Neural crest cell (in vitro differentiated cells): ENCODE results near the gene SLC25A53. TPM values are rescaled to one million over a fixed set of nuclear protein-coding genes. Genes with fewer than 3 reads are reported as not detected.
"Not testable (repeated sequence)": the region's sequence is repeated elsewhere in the genome, so short reads cannot be mapped to it uniquely, and the experiment has no call there.

Experiments used
- DNase-seq: peaks from one replicate; pipeline ENCODE4 v3.0.0; 2021; ENCODE audit warnings: low read depth, mixed read lengths, low spot score
- H3K27ac Mint-ChIP-seq: one replicate; pipeline ENCODE4 v1.8.0; 2021; ENCODE audit warnings: mild to moderate bottlenecking, mixed read lengths; ENCODE audit not compliant: unreplicated experiment
- H3K27me3 Mint-ChIP-seq: 2 replicates; pipeline ENCODE4 v1.8.0; 2021; ENCODE audit warnings: low read depth, mild to moderate bottlenecking, mixed read lengths
- H3K36me3 Mint-ChIP-seq: 2 replicates; pipeline ENCODE4 v1.8.0; 2021; ENCODE audit warnings: low read depth, mild to moderate bottlenecking, mixed read lengths
- H3K4me1 Mint-ChIP-seq: 2 replicates; pipeline ENCODE4 v1.8.0; 2021; ENCODE audit warnings: mixed read lengths
- H3K4me3 Mint-ChIP-seq: one replicate; pipeline ENCODE4 v1.8.0; 2021; ENCODE audit warnings: mild to moderate bottlenecking, mixed read lengths
- H3K9me3 Mint-ChIP-seq: 2 replicates; pipeline ENCODE4 v1.8.0; 2021; ENCODE audit warnings: mixed read lengths
- total RNA-seq: library from RNA; stranded (reverse); gene quantifications from 2 replicates; pipeline ENCODE4 v1.2.1, GENCODE V29; 2021
- TF ChIP-seq, protein P1 (sequence below): fragments of 200-600 bp; sonication (generic); conservative IDR thresholded peaks from 2 replicates; pipeline ENCODE4 v1.5.0; 2021; ENCODE audit warnings: antibody characterized with exemption, mild to moderate bottlenecking

SLC25A53 gene
- total RNA-seq, 1 donor from 2014 or later, result 6.8 TPM

DNA sequence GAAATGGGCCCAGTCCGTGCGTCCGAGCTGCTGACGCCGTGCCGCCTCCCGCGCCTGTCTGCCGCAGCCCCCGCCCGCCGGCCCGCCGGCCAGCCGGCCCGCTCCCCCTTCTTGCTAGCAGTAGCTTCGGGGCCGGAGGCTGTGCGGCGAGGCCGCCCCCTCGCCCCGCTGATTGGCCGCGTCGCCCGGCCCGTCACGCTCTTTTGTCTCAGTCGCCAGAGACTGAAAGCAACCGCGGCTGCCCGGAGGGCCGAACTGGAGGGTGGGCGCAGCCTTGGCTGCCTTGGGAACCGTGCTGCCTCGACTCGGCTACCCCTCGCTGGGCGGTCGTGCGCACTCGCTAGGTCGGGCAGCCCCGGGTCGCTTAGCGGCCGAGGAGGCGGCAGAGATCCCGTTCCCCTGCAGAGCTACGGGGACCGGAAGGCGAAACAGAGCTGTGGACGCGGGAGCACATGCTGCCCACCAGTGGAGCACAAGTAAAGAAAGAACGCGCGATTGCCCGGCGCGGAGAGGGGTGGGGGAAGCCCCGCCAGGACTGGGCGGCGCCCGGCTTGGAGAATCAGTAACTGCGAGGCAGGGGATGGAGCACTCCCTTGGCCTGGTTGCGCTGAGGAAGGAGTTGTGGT is 44.4 kb downstream of the SLC25A53 start, which contains the start of gene ZCCHC18:
ZCCHC18 (plus strand) TSS at position 198 of the 626 bp plus-strand sequence. CDS start 1,589 bp downstream, outside the sequence.
- peak; percentile 64 for DNase-seq
- H3K36me3 Mint-ChIP-seq, result no peaks in the 10 kb centered on the region
- no peaks in the 10 kb centered on the region for H3K9me3 Mint-ChIP-seq
- H3K4me1 Mint-ChIP-seq, result peaks cover 31% of the 10 kb centered on the region
- no peaks in the 10 kb centered on the region for H3K27me3 Mint-ChIP-seq
- H3K4me3 Mint-ChIP-seq, result peak within 1 kb of the TSS; percentile 94
- H3K27ac Mint-ChIP-seq, result peak within 1 kb of the TSS; percentile 98
- TF ChIP-seq, protein P1, sequence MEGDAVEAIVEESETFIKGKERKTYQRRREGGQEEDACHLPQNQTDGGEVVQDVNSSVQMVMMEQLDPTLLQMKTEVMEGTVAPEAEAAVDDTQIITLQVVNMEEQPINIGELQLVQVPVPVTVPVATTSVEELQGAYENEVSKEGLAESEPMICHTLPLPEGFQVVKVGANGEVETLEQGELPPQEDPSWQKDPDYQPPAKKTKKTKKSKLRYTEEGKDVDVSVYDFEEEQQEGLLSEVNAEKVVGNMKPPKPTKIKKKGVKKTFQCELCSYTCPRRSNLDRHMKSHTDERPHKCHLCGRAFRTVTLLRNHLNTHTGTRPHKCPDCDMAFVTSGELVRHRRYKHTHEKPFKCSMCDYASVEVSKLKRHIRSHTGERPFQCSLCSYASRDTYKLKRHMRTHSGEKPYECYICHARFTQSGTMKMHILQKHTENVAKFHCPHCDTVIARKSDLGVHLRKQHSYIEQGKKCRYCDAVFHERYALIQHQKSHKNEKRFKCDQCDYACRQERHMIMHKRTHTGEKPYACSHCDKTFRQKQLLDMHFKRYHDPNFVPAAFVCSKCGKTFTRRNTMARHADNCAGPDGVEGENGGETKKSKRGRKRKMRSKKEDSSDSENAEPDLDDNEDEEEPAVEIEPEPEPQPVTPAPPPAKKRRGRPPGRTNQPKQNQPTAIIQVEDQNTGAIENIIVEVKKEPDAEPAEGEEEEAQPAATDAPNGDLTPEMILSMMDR, result no peak

DNA sequence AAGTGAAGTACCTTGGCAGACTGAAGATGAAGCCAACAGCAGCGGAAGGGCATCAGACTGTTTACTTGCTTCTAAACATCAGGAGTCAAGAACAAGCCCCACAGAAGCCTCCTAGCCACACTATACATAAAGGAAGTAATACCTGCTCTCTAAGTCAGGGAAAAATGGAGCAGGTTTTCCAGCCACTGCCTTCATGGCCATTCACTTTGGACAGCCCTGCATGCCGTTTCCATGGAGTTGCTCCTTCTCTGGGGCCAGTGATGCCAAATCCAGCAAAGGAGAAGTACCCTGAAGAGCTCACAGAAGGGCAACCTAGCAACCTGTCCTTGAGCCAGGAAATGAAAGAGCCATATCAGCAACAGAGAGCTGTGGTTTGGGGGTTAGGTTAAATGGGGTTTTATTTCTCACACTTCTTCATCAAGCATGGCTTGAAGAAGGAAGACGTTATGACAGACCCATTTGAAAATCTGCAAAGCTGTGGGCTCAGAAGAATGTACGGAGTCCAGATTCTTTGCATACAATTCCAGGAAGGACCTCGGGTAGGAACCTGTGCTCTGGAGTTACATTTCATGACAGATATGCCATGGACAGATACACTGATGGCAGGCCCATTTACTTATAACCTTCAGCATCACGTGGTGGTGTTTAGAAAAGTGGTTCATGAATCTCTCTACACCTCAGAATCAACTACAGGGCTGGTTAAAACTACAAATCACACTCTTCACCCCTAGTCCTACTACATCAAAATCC is 46.1 kb downstream of the SLC25A53 start:
- H3K36me3 Mint-ChIP-seq, H3K9me3 Mint-ChIP-seq, H3K27me3 Mint-ChIP-seq, H3K27ac Mint-ChIP-seq, DNase-seq: not testable (repeated sequence)
- peak overlapping the region; percentile 34 for H3K4me3 Mint-ChIP-seq
- peaks cover 36% of the 10 kb centered on the region for H3K4me1 Mint-ChIP-seq

DNA sequence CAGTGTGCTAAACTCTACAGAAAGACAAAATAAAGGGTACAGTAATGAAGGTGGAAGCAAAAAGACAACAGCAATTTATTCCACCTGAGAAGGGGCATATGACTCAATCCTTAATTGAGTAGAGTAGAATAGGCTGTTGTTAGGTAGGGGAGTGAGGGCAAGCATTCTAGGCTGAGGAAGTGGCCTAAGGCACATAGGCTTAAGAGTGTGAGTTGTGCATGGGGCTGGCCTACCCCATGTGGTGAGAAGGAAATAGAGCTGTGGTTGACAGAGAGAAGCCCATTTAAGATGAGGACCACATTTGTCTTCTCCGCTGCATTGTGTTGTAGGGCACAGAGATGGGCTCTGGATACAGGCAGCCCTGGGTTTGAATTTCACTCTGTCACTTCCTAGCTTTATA is 47.9 kb downstream of the SLC25A53 start:
- peaks cover 32% of the 10 kb centered on the region for H3K4me1 Mint-ChIP-seq
- no peaks in the 10 kb centered on the region for H3K36me3 Mint-ChIP-seq
- H3K27ac Mint-ChIP-seq, result no peak overlapping the region
- TF ChIP-seq, protein P1, result no peak
- H3K27me3 Mint-ChIP-seq, result no peaks in the 10 kb centered on the region
- no peaks in the 10 kb centered on the region for H3K9me3 Mint-ChIP-seq
- H3K4me3 Mint-ChIP-seq, result no peak overlapping the region
- no peak for DNase-seq

- Mint-ChIP-seq H3K36me3 (no peaks in the 10 kb centered on the region), H3K27me3 (no peaks in the 10 kb centered on the region), H3K27ac (no peak overlapping the region), H3K4me1 (peaks cover 17% of the 10 kb centered on the region), H3K9me3 (no peaks in the 10 kb centered on the region), H3K4me3 (peak overlapping the region; percentile 17)
- DNase-seq, result no peak
- TF ChIP-seq, protein P1, result no peak
Observed at GRCh38 chrX:104105330-104106262, 51.2 kb downstream of the SLC25A53 start.

DNA sequence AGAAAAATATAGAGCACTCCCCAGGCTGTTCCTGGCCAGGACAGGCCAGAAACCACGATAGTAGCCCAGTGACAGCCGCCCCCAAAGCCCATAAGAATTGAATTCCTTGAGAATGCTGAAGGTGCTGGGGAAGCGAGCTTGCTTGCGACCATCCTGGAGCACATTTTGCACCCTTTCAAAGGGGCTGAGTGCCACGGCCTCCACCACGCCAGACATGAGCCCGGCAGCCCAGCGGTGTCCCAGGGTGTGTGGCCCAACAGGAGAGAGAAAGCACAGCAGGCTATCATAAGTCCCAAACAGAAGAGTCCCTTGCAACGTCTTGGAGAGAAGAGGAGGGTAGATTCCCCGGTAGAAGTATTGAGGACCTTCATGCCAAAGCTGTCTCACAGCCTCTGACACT is 52.1 kb downstream of the SLC25A53 start:
- no peak for DNase-seq
- TF ChIP-seq, protein P1, result no peak
- no peaks in the 10 kb centered on the region for H3K36me3 Mint-ChIP-seq
- H3K27me3 Mint-ChIP-seq, result no peaks in the 10 kb centered on the region
- H3K9me3 Mint-ChIP-seq, result no peaks in the 10 kb centered on the region
- H3K4me1 Mint-ChIP-seq, result peaks cover 11% of the 10 kb centered on the region
- no peak overlapping the region for H3K4me3 Mint-ChIP-seq
- H3K27ac Mint-ChIP-seq, result no peak overlapping the region
